K562 (cell line): ENCODE data around the gene PTPN18. TPM values are rescaled to one million over a fixed set of nuclear protein-coding genes. Genes with fewer than 3 reads are reported as not detected.
A peak's percentile ranks its signal among the peaks of the same experiment; 100 is the strongest.

Experiments used
- ARID1B ChIP-seq: fragments of 450-650 bp; IDR thresholded peaks from 2 replicates; pipeline ENCODE4 v1.6.1; 2016; ENCODE audit warnings: antibody characterized with exemption, mild to moderate bottlenecking, inconsistent platforms
- BRF2 ChIP-seq: IDR thresholded peaks from 3 replicates; pipeline ENCODE4 v1.6.1; 2011; ENCODE audit warnings: borderline replicate concordance, mild to moderate bottlenecking; ENCODE audit not compliant: insufficient read length, insufficient read depth
- ELK3 ChIP-seq: fragments of 450-650 bp; formaldehyde crosslinking; IDR thresholded peaks from 2 replicates; pipeline ENCODE4 v1.4.0; 2020; ENCODE audit warnings: mild to moderate bottlenecking
- IFI16 ChIP-seq: fragments of 250-450 bp; sonication (Bioruptor Pico); IDR thresholded peaks from 2 replicates; pipeline ENCODE4 v2.1.2; 2022; ENCODE audit warnings: mild to moderate bottlenecking, inconsistent platforms
- JUND ChIP-seq, 2 experiments: IDR thresholded peaks; 2 replicates in 1 of 2; 3 replicates in 1 of 2; pipeline ENCODE4 v1.6.1; 2011; ENCODE audit warnings: borderline replicate concordance in 2 of 2, low read depth in 2 of 2, low read length in 2 of 2, improper control_type of control experiment in 1 of 2, missing biosample characterization in 1 of 2, missing genetic modification characterization in 1 of 2, missing genetic modification reagents in 1 of 2
- KAT2B ChIP-seq: IDR thresholded peaks from one replicate; pipeline ENCODE4 v1.6.1; 2012; ENCODE audit warnings: low read depth, mild to moderate bottlenecking, control low read depth, inconsistent platforms, low read length, moderate library complexity
- MECOM ChIP-seq: fragments of 250-450 bp; sonication (Bioruptor Pico); IDR thresholded peaks from 2 replicates; pipeline ENCODE4 v1.8.0; 2022; ENCODE audit warnings: inconsistent platforms
- MXI1 ChIP-seq: IDR thresholded peaks from 2 replicates; pipeline ENCODE4 v1.6.1; 2011; ENCODE audit warnings: low read depth, mild to moderate bottlenecking, improper control_type of control experiment, low read length
- MYNN ChIP-seq, 2 experiments: sonication (generic); formaldehyde crosslinking in 1 of 2; IDR thresholded peaks; 2 replicates each; pipeline versions ENCODE4 v1.5.0 to v1.6.1; 2016 to 2020; ENCODE audit warnings: antibody characterized with exemption in 1 of 2, missing genetic modification reagents in 1 of 2
- NFE2 ChIP-seq: IDR thresholded peaks from 2 replicates; pipeline ENCODE4 v1.6.1; 2014; ENCODE audit warnings: antibody characterized with exemption, low read depth
- NR4A1 ChIP-seq, 2 experiments: fragments of 250-450 bp in 1 of 2; fragments of 450-650 bp in 1 of 2; sonication (Bioruptor Pico) in 1 of 2; IDR thresholded peaks; 2 replicates each; pipeline versions ENCODE4 v1.4.0 to v1.6.1; 2016 to 2020; ENCODE audit warnings: mild to moderate bottlenecking in 2 of 2, missing compliant biosample characterization in 1 of 2, missing genetic modification characterization in 1 of 2, moderate library complexity in 1 of 2
- POLR2G ChIP-seq: fragments of 200-400 bp; formaldehyde crosslinking; IDR thresholded peaks from 2 replicates; pipeline ENCODE4 v1.6.1; 2017; ENCODE audit warnings: low read depth, mild to moderate bottlenecking, antibody characterized with exemption, low read length, moderate library complexity
- POLR3G ChIP-seq: IDR thresholded peaks from 2 replicates; pipeline ENCODE4 v1.6.1; 2011; ENCODE audit not compliant: insufficient read length, insufficient replicate concordance; ENCODE audit errors: extremely low read depth
- SREBF1 ChIP-seq: fragments of 150-350 bp; IDR thresholded peaks from 2 replicates; pipeline ENCODE4 v1.6.1; 2014; ENCODE audit warnings: antibody characterized with exemption, low read depth, low read length, borderline replicate concordance
- TRIM25 ChIP-seq: fragments of 450-650 bp; IDR thresholded peaks from 2 replicates; pipeline ENCODE4 v1.7.0; 2016; ENCODE audit warnings: borderline replicate concordance
- ZNF592 ChIP-seq: fragments of 450-650 bp; IDR thresholded peaks from 2 replicates; pipeline ENCODE4 v1.6.1; 2017; ENCODE audit warnings: antibody characterized with exemption, mild to moderate bottlenecking
- ZNF695 ChIP-seq: fragments of 450-650 bp; formaldehyde crosslinking; IDR thresholded peaks from 2 replicates; pipeline ENCODE4 v1.4.0; 2020; ENCODE audit warnings: mild to moderate bottlenecking, moderate library complexity
- ZNF696 ChIP-seq: fragments of 250-450 bp; sonication (Bioruptor Pico); conservative IDR thresholded peaks from 2 replicates; pipeline ENCODE4 v1.4.0; 2020; ENCODE audit warnings: mild to moderate bottlenecking, moderate library complexity
- polyA plus RNA-seq, 8 experiments: library from polyadenylated mRNA; depleted of rRNA in 4 of 8; stranded (reverse) in 5 of 8; unstranded in 3 of 8; fragments of >200 nt; fragmentation: Nextera tagmentation in 2 of 8; fragmentation: Illumina TruSeq in 1 of 8; extraction: Ambion mirVana in 2 of 8; extraction: Trizol in 1 of 8; gene quantifications; 2 replicates each; pipeline versions ENCODE4 v1.2.1 to v1.2.3, GENCODE V29; 2011 to 2014; ENCODE audit warnings: inconsistent platforms in 1 of 8, missing spikeins in 1 of 8
- total RNA-seq, 7 experiments: library from RNA; depleted of rRNA in 6 of 7; stranded (reverse); fragments of >200 nt in 6 of 7; fragmentation: Illumina TruSeq in 2 of 7; extraction: Trizol in 2 of 7; gene quantifications; 2 replicates each; pipeline versions ENCODE4 v1.2.1 to v1.2.3, GENCODE V29; 2011 to 2021; ENCODE audit warnings: low replicate concordance in 1 of 7

PTPN18 gene
- total and polyA plus RNA-seq, 9 of the 15 experiments (the other 6 are each of a cell fraction or from before 2014, with no cell fraction given): 11.6 to 90.7 (median 49.6) TPM

- TF ChIP-seq NR4A1 (CRISPR knock-in tag; IDR thresholded peaks at IDR 0.05) (no peak), NR4A1 (tag; IDR thresholded peaks at IDR 0.05) (no peak), TRIM25 (no peak), POLR3G (no peak), MECOM (no peak), BRF2 (no peak), NFE2 (0 out of 2 replicates have a peak, but pooled peaks have one; percentile 13), ZNF695 (CRISPR knock-in tag) (no peak), IFI16 (no peak), MYNN (IDR thresholded peaks at IDR 0.05) (0 out of 2 replicates have a peak, but pooled peaks have one; percentile 16), MYNN (CRISPR knock-in tag; IDR thresholded peaks at IDR 0.05) (no peak), ZNF696 (no peak), SREBF1 (no peak), JUND (IDR thresholded peaks at IDR 0.05; ENCODE audit: borderline replicate concordance, low read depth, low read length) (peak; percentile 86), JUND (tag; IDR thresholded peaks at IDR 0.05; ENCODE audit: borderline replicate concordance, low read depth, low read length) (peak; percentile 65; the same call in 1 of the 3 replicates), POLR2G (0 out of 2 replicates have a peak, but pooled peaks have one; percentile 14), KAT2B (no peak), ARID1B (peak; percentile 58), ZNF592 (0 out of 2 replicates have a peak, but pooled peaks have one; percentile 18), ELK3 (no peak), MXI1 (no peak)
Measured at GRCh38 chr2:130374587-130375290, 18.9 kb downstream of the PTPN18 start (continued).
